GM21381 (cell line): ENCODE measurements around the gene ABCC9.
"Not testable (repeated sequence)": the region's sequence is repeated elsewhere in the genome, so short reads cannot be mapped to it uniquely, and the experiment has no call there.

Experiments
- ATAC-seq: cut with Tn5 transposase; IDR thresholded peaks from one replicate; pipeline ENCODE4 v1.9.1; 2021; ENCODE audit warnings: mild to moderate bottlenecking, moderate library complexity; ENCODE audit not compliant: unreplicated experiment

The ABCC9 gene

GRCh38 chr12:21819236-21819635, 122.0 kb downstream of the ABCC9 start:
- no peak for ATAC-seq

GRCh38 chr12:21818627-21819026, 122.6 kb downstream of the ABCC9 start:
- ATAC-seq, result no peak

DNA sequence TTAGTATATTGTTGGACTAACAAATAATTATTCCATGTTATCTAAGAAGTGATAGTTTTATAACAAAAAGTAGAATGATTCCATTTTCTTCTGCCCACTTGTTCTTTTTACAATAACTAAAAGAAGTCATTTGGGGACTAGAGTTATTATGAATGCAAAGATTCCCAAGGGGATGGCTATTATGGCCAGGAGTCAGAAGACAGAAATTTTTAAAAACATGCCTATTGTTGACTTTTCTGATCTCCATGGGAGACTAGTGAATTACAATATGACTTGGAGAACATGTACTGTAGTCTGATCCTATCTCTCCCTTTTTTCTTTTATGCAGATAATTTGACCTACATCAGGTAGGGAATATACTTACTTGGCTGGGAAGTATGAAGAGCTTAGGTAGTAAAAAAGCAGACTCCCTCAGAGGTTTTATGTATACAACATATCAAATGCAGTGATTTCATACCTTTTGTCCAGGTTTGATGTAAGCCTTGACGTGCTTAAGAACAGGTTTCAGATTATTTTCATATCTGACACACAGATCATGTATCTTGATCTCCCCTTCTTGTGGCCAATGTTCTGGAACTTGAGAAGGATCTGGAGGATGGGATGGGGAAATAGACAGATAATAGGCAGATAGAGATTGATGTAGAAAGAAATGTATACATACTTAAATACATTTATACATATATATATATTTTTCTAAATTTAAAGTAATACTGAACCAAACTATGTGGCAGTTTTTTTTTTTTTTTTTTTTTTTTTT, 125.7 kb downstream of the ABCC9 start:
- ATAC-seq, result no peak

DNA sequence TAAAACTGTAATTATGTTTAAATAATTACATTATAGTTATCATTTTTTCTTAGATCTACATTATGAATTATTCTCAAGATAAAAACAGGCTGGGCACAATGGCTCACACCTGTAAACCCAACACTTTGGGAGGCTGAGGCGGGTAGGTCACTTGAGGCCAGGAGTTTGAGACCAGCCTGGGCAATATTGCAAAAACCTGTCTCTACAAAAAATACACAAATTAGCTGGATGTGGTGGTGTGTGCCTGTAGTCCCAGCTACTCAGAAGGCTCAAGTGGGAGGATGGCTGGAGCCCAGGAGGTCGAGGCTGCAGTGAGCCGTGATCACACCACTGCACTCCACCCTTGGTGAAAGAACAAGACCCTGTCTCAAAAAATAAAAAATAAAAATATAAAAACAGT, 126.4 kb downstream of the ABCC9 start:
- ATAC-seq, result no peak

- ATAC-seq, result no peak
These were observed 126.9 kb downstream of the ABCC9 start for GRCh38 chr12:21814327-21814726.

DNA sequence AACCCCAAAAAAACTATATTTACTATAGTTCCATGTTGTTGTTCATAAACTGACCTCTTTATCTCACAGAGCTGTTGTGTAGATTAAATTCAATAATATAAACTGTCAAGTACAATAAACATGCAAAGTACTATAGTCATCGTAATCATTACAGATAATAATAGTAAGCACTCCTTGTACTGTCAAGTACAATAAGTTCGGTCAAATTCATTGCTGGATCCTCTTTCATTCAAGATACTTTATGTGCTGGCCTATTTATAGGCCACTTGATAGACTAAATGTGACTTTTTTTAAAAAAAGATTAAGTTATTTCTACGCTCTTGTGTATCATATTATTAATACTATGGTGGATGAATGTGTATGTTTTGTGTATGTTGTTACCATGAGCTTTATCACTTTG, 127.5 kb downstream of the ABCC9 start:
- no peak for ATAC-seq

- ATAC-seq, result no peak
These were observed 128.1 kb downstream of the ABCC9 start for GRCh38 chr12:21813125-21813524.

DNA sequence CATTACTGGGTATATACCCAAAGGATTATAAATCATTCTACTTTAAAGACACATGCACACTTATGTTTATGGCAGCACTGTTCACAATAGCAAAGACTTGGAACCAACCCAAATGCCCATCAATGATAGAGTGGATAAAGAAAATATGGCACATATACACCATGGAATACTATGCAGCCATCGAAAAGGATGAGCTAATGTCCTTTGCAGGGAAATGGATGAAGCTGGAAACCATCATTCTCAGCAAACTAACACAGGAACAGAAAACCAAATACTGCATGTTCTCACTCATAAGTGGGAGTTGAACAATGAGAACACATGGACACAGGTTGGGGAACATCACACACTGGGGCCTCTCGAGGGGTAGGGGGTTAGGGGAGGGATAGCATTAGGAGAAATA, 128.9 kb downstream of the ABCC9 start:
- not testable (repeated sequence) for ATAC-seq

DNA sequence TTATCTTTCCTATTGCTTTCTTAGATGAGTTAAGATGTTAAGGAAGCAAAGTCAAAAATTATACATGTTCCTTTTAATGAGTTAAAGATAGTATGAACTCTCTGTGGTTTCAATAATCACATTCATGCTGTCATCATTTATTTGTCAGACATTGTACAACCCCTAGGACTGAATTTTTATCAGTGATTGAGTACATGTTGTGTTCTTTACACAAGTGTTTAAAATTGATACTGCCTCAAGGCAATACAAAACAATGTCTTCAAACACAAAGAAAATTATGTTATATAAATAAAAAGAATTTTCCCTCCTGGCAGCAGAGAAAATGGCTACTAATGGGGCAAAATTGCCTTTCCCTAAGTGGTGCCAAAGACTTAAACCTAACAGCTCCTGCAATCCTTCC, 132.1 kb downstream of the ABCC9 start:
- ATAC-seq, result no peak

DNA sequence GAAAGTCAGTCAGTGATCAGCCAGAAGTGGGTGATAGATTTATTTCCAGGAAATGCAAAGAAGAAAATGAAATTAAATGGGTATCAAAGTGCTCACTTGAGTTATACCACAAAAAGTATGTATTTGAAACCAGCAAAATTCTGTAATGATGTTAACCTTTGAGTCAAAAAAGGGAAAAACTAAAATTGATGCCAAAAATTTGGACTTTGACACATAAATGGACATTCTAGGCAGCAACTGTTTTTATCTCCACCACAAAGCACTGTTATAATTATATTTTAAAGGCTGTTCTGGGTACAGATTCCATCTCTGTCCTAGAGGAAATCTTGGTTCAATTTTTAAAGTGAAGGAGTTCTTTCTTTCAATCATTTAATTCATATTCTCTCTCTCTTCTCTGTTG, 135.0 kb downstream of the ABCC9 start:
- ATAC-seq, result no peak

GRCh38 chr12:21801522-21802288, 139.5 kb downstream of the ABCC9 start:
- ATAC-seq, result no peak

- no peak for ATAC-seq
These were observed 141.2 kb downstream of the ABCC9 start for GRCh38 chr12:21800011-21800410.

DNA sequence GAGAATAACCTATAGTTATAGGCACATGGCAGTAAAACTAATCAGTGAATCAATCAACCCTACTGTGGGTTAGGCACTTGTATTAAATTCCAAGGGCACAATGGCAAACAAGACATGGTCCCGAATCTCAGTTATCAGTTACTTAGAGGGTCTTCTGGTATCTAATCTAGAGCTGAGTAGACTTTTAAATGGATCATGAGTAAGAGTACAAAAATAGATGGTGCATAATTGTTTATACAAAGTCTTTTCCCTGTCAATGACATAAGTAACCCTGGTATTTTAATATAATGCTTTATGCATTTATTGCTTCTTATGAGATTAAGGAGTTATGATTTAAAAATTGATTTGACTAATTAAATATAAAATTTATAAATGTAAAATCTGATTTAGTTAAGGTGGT, 143.7 kb downstream of the ABCC9 start:
- no peak for ATAC-seq

GRCh38 chr12:21795648-21796328, 145.4 kb downstream of the ABCC9 start:
- ATAC-seq, result no peak

DNA sequence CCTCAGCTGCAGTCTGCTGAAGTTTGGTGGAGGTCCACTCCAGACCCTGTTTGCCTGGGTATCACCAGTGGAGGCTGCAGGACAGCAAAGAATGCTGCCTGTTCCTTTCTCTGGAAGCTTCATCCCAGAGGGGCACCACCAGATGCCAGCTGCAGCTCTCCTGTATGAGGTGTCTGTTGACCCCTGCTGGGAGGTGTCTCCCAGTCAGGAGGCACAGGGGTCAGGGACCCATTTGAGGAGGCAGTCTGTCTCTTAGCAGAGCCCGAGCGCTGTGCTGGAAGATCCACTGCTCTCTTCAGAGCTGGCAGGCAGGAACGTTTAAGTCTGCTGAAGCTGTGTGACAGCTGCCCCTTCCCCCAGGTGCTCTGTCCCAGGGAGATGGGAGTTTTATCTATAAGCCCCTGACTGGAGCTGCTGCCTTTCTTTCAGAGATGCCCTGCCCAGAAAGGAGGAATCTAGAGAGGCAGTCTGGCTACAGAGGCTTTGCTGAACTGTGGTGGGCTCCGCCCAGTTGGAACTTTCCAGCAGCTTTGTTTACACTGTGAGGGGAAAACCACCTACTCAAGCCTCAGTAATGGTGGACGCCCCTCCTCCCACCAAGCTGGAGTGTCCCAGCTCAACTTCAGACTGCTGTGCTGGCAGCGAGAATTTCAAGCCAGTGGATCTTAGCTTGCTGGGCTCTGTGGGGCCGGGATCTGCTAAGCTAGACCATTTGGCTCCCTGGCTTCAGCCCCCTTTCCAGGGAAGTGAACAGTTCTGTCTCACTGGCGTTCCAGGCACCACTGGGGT, 146.2 kb downstream of the ABCC9 start:
- not testable (repeated sequence) for ATAC-seq

DNA sequence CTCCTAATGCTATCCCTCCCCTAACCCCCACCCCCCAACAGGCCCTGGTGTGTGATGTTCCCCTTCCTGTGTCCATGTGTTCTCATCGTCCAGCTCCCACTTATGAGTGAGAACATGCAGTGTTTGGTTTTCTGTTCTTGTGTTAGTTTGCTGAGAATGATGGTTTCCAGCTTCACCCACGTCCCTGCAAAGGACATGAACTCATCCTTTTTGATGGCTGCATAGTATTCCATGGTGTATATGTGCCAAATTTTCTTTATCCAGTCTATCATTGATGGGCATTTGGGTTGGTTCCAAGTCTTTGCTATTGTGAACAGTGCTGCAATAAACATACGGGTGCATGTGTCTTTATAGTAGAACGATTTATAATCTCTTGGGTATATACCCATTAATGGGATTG, 151.5 kb downstream of the ABCC9 start:
- not testable (repeated sequence) for ATAC-seq

DNA sequence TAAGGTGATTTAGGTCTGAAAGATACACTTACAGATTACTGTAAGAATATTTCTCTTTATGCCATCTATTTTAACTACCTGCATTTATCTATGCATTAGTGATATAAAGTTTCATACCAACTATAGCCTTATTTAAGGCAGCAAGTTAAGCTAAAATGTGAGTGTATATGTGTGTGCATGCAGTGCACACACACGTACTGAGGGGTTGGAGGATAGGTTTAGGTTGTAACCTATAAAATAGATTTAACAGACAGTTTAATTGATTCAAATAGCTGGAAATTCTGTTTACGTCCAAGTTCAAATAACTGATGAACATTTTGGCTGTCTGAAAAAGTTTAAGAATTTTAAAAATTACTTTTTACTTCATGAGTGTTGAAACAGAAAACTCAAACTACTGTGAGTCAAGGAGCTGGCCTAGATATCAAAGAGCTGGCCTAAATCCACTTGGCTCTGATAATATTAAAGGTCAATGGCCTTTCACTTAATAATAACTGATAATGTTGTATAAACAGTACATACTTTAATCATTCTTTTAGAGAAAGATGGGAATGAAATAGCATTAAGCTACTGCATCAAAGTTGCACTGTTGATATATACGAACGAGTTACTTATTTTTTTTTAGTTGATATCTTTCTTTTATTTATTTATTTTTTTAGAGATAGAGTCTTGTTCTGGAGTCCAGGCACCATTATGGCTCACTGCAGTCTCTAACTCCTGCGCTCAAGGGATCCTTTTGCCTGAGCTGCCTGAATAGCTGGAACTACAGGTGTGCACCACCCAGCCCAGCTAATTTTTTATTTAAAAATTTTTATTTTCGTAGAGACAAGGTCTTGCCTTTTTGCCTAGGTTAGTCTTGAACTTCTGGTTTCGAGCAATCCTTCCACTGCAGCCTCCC, 152.9 kb downstream of the ABCC9 start:
- no peak for ATAC-seq

DNA sequence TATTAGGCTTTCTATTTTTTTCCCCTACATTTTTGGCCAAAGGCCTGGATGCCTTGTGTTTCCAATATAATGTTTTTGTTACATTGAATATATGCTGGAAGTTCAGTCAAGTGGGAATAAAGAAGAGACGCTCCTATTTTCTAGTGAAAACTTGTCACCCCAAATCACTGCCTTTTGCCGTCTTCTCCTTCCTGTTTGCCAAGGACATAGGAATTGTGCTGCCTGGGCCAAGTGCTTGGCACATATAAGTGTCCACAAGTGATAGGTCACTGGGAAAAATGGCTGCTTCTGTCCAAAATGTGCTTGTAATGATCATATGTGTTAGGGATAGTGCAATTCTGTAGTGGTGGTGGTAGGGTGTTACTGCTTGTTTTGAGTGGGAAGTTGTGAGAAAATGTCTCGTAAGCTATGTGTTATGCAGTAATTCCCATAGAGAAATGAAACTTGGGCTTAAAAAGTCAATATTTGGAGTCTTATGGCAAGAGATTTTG, 155.1 kb downstream of the ABCC9 start:
- ATAC-seq, result no peak

GRCh38 chr12:21782723-21783122, 158.5 kb downstream of the ABCC9 start:
- not testable (repeated sequence) for ATAC-seq

GRCh38 chr12:21780786-21781185, 160.4 kb downstream of the ABCC9 start:
- no peak for ATAC-seq
